HepG2 (cell line): Measurements from ENCODE around the gene OBSL1. TPM values are rescaled to one million over a fixed set of nuclear protein-coding genes. Genes with fewer than 3 reads are reported as not detected.

Experiments
- CREM ChIP-seq, 2 experiments: sonication (generic) in 1 of 2; formaldehyde crosslinking in 1 of 2; IDR thresholded peaks; 2 replicates each; pipeline versions ENCODE4 v1.4.0 to v1.6.1; 2016 to 2020; ENCODE audit warnings: antibody characterized with exemption in 1 of 2, mild to moderate bottlenecking in 1 of 2, missing genetic modification reagents in 1 of 2
- HDAC6 ChIP-seq: fragments of 200-600 bp; sonication (generic); IDR thresholded peaks from 2 replicates; pipeline ENCODE4 v1.7.0; 2017; ENCODE audit warnings: mild to moderate bottlenecking, antibody characterized with exemption, low read length, low read depth
- NRL ChIP-seq: sonication (generic); formaldehyde crosslinking; IDR thresholded peaks from 2 replicates; pipeline ENCODE4 v1.5.0; 2020; ENCODE audit warnings: missing genetic modification reagents, mild to moderate bottlenecking, moderate library complexity, borderline replicate concordance
- SALL1 ChIP-seq: sonication (generic); formaldehyde crosslinking; IDR thresholded peaks from 2 replicates; pipeline ENCODE4 v1.8.0; 2022; ENCODE audit warnings: mild to moderate bottlenecking, missing genetic modification reagents
- ZNF772 ChIP-seq: sonication (generic); formaldehyde crosslinking; IDR thresholded peaks from 2 replicates; pipeline ENCODE4 v1.5.0; 2020; ENCODE audit warnings: mild to moderate bottlenecking, missing genetic modification reagents
- polyA plus RNA-seq, 8 experiments: library from polyadenylated mRNA; depleted of rRNA in 3 of 8; stranded (reverse) in 7 of 8; unstranded in 1 of 8; fragments of >200 nt; fragmentation: Illumina TruSeq in 4 of 8; extraction: Trizol in 4 of 8; gene quantifications; 2 replicates each; pipeline versions ENCODE4 v1.2.1 to v1.2.3, GENCODE V29; 2011 to 2016; ENCODE audit warnings: low read depth in 4 of 8, missing spikeins in 1 of 8, mixed read lengths in 1 of 8; ENCODE audit not compliant: insufficient read depth in 1 of 8
- total RNA-seq, 5 experiments: library from RNA; depleted of rRNA; stranded (reverse); fragments of >200 nt; fragmentation: Illumina TruSeq; extraction: Trizol; gene quantifications; 2 replicates each; pipeline ENCODE4 v1.2.3, GENCODE V29; 2016; ENCODE audit warnings: low read depth in 1 of 5
- TF ChIP-seq, protein P1 (sequence below): IDR thresholded peaks from 2 replicates; pipeline ENCODE4 v1.4.0; 2020; ENCODE audit warnings: mild to moderate bottlenecking, missing genetic modification reagents
- TF ChIP-seq, protein P2 (sequence below): sonication (generic); formaldehyde crosslinking; IDR thresholded peaks from 2 replicates; pipeline ENCODE4 v1.4.0; 2020; ENCODE audit warnings: mild to moderate bottlenecking, missing genetic modification reagents, borderline replicate concordance
- TF ChIP-seq, protein P3 (sequence below): sonication (generic); formaldehyde crosslinking; IDR thresholded peaks from 2 replicates; pipeline ENCODE4 v1.4.0; 2020; ENCODE audit warnings: missing genetic modification reagents, mild to moderate bottlenecking, borderline replicate concordance
- TF ChIP-seq, protein P4 (sequence below): sonication (generic); formaldehyde crosslinking; IDR thresholded peaks from 2 replicates; pipeline ENCODE4 v1.5.0; 2020; ENCODE audit warnings: missing genetic modification reagents
- TF ChIP-seq, protein P5 (sequence below): sonication (generic); formaldehyde crosslinking; IDR thresholded peaks from 2 replicates; pipeline ENCODE4 v1.5.1; 2020; ENCODE audit warnings: mild to moderate bottlenecking, missing genetic modification reagents, moderate library complexity
- TF ChIP-seq, protein P6 (sequence below): sonication (generic); formaldehyde crosslinking; IDR thresholded peaks from 2 replicates; pipeline ENCODE4 v1.5.0; 2020; ENCODE audit warnings: mild to moderate bottlenecking, missing genetic modification reagents, moderate library complexity

OBSL1 gene
- total and polyA plus RNA-seq, 2 of the 13 experiments (the other 11 are each of a cell fraction or from before 2014, with no cell fraction given): 86.7 to 218 TPM

DNA sequence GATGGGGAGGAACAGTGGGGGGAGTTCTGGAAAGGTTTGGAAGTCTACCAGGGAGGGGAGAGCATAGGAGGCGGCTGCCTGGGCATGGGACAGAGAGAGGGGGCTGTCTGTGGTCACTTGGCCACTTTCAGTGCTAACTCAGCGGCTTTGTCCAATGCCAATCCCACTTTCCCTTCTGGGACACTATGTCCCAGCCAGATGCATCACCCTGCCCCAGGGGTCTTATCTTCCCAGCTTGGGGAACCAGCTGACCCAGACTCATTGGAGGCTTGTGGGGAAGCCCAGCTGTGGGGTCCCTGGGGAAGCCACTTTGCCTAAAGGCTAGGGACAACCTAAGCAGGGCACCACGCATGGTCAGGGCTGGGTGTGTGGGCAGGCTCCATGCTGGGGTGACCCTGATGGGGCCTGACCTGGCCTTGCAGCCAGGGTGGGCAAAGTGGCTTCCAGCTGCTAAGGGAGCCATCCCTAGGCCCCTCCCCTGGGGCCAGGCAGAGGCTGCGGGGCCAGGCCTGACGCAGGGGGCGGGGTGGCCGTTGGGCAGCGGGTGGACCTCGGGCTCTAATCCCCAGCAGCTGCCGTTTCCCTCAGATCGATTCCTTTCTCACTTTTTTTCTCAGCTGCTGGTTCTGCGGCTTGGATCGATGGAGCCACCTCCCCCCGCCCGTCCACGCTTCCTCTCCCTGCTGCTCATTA lies 58.7 kb downstream of the OBSL1 start (continued):
- TF ChIP-seq, protein P1, sequence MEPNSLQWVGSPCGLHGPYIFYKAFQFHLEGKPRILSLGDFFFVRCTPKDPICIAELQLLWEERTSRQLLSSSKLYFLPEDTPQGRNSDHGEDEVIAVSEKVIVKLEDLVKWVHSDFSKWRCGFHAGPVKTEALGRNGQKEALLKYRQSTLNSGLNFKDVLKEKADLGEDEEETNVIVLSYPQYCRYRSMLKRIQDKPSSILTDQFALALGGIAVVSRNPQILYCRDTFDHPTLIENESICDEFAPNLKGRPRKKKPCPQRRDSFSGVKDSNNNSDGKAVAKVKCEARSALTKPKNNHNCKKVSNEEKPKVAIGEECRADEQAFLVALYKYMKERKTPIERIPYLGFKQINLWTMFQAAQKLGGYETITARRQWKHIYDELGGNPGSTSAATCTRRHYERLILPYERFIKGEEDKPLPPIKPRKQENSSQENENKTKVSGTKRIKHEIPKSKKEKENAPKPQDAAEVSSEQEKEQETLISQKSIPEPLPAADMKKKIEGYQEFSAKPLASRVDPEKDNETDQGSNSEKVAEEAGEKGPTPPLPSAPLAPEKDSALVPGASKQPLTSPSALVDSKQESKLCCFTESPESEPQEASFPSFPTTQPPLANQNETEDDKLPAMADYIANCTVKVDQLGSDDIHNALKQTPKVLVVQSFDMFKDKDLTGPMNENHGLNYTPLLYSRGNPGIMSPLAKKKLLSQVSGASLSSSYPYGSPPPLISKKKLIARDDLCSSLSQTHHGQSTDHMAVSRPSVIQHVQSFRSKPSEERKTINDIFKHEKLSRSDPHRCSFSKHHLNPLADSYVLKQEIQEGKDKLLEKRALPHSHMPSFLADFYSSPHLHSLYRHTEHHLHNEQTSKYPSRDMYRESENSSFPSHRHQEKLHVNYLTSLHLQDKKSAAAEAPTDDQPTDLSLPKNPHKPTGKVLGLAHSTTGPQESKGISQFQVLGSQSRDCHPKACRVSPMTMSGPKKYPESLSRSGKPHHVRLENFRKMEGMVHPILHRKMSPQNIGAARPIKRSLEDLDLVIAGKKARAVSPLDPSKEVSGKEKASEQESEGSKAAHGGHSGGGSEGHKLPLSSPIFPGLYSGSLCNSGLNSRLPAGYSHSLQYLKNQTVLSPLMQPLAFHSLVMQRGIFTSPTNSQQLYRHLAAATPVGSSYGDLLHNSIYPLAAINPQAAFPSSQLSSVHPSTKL (CRISPR knock-in tag): peak; percentile 50; the same call in 1 of the 2 replicates
- TF ChIP-seq, protein P2, sequence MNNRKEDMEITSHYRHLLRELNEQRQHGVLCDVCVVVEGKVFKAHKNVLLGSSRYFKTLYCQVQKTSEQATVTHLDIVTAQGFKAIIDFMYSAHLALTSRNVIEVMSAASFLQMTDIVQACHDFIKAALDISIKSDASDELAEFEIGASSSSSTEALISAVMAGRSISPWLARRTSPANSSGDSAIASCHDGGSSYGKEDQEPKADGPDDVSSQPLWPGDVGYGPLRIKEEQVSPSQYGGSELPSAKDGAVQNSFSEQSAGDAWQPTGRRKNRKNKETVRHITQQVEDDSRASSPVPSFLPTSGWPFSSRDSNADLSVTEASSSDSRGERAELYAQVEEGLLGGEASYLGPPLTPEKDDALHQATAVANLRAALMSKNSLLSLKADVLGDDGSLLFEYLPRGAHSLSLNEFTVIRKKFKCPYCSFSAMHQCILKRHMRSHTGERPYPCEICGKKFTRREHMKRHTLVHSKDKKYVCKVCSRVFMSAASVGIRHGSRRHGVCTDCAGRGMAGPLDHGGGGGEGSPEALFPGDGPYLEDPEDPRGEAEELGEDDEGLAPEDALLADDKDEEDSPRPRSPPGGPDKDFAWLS (CRISPR knock-in tag): 0 out of 2 replicates have a peak, but pooled peaks have one; percentile 49
- TF ChIP-seq, protein P3, sequence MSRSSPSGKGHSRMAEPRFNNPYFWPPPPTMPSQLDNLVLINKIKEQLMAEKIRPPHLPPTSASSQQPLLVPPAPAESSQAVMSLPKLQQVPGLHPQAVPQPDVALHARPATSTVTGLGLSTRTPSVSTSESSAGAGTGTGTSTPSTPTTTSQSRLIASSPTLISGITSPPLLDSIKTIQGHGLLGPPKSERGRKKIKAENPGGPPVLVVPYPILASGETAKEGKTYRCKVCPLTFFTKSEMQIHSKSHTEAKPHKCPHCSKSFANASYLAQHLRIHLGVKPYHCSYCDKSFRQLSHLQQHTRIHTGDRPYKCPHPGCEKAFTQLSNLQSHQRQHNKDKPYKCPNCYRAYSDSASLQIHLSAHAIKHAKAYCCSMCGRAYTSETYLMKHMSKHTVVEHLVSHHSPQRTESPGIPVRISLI (CRISPR knock-in tag): peak; percentile 88
- TF ChIP-seq NRL (CRISPR knock-in tag) (0 out of 2 replicates have a peak, but pooled peaks have one; percentile 16), SALL1 (peak; percentile 81), ZNF772 (0 out of 2 replicates have a peak, but pooled peaks have one; percentile 36), HDAC6 (no peak), CREM (IDR thresholded peaks at IDR 0.05) (no peak), CREM (CRISPR knock-in tag; IDR thresholded peaks at IDR 0.05) (no peak)
- TF ChIP-seq, protein P4, sequence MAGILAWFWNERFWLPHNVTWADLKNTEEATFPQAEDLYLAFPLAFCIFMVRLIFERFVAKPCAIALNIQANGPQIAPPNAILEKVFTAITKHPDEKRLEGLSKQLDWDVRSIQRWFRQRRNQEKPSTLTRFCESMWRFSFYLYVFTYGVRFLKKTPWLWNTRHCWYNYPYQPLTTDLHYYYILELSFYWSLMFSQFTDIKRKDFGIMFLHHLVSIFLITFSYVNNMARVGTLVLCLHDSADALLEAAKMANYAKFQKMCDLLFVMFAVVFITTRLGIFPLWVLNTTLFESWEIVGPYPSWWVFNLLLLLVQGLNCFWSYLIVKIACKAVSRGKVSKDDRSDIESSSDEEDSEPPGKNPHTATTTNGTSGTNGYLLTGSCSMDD (CRISPR knock-in tag): no peak
- TF ChIP-seq, protein P5, sequence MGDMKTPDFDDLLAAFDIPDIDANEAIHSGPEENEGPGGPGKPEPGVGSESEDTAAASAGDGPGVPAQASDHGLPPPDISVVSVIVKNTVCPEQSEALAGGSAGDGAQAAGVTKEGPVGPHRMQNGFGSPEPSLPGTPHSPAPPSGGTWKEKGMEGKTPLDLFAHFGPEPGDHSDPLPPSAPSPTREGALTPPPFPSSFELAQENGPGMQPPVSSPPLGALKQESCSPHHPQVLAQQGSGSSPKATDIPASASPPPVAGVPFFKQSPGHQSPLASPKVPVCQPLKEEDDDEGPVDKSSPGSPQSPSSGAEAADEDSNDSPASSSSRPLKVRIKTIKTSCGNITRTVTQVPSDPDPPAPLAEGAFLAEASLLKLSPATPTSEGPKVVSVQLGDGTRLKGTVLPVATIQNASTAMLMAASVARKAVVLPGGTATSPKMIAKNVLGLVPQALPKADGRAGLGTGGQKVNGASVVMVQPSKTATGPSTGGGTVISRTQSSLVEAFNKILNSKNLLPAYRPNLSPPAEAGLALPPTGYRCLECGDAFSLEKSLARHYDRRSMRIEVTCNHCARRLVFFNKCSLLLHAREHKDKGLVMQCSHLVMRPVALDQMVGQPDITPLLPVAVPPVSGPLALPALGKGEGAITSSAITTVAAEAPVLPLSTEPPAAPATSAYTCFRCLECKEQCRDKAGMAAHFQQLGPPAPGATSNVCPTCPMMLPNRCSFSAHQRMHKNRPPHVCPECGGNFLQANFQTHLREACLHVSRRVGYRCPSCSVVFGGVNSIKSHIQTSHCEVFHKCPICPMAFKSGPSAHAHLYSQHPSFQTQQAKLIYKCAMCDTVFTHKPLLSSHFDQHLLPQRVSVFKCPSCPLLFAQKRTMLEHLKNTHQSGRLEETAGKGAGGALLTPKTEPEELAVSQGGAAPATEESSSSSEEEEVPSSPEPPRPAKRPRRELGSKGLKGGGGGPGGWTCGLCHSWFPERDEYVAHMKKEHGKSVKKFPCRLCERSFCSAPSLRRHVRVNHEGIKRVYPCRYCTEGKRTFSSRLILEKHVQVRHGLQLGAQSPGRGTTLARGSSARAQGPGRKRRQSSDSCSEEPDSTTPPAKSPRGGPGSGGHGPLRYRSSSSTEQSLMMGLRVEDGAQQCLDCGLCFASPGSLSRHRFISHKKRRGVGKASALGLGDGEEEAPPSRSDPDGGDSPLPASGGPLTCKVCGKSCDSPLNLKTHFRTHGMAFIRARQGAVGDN (CRISPR knock-in tag): peak; percentile 70
- TF ChIP-seq, protein P6, sequence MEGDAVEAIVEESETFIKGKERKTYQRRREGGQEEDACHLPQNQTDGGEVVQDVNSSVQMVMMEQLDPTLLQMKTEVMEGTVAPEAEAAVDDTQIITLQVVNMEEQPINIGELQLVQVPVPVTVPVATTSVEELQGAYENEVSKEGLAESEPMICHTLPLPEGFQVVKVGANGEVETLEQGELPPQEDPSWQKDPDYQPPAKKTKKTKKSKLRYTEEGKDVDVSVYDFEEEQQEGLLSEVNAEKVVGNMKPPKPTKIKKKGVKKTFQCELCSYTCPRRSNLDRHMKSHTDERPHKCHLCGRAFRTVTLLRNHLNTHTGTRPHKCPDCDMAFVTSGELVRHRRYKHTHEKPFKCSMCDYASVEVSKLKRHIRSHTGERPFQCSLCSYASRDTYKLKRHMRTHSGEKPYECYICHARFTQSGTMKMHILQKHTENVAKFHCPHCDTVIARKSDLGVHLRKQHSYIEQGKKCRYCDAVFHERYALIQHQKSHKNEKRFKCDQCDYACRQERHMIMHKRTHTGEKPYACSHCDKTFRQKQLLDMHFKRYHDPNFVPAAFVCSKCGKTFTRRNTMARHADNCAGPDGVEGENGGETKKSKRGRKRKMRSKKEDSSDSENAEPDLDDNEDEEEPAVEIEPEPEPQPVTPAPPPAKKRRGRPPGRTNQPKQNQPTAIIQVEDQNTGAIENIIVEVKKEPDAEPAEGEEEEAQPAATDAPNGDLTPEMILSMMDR (CRISPR knock-in tag): peak; percentile 36; the same call in 1 of the 2 replicates
